Endothelial cell of umbilical vein (primary cell): ENCODE data around the gene SIAH3. TPM values are rescaled to one million over a fixed set of nuclear protein-coding genes. Genes with fewer than 3 reads are reported as not detected.

Experiments used
- BruUV-seq: library from RNA; stranded (reverse); fragments of 400-500 nt; replicated peaks from 2 replicates; lab custom pipeline; 2021; lab: Mats Ljungman, UMichigan
- CTCF ChIA-PET: fragments of 300-600, 350-600 bp; sonication (Branson Sonifier 250); formaldehyde crosslinking; loops from one replicate; lab custom pipeline; 2021; ENCODE audit warnings: antibody characterized with exemption, inconsistent platforms; lab: Charles Lee
- POLR2A ChIA-PET: fragments of 300-600, 350-600 bp; sonication (Branson Sonifier 250); formaldehyde crosslinking; loops from one replicate; lab custom pipeline; 2021; ENCODE audit warnings: antibody characterized with exemption, inconsistent platforms; lab: Charles Lee
- DNase-seq: peaks from one replicate; pipeline ENCODE4 v3.0.0-alpha.2; 2011; ENCODE audit warnings: low read depth, low spot score
- FAIRE-seq: peaks from 2 replicates; lab custom pipeline; 2011; peaks lifted over from hg19 to GRCh38; lab: Jason Lieb, UNC
- H2AFZ ChIP-seq: 2 replicates; pipeline ENCODE4 v1.6.0; 2012; ENCODE audit warnings: low read depth, low read length, control low read depth, inconsistent platforms
- H3K27ac ChIP-seq: 2 replicates; pipeline ENCODE4 v1.5.1; 2011; ENCODE audit warnings: low read depth, mild to moderate bottlenecking, control low read depth, low read length, moderate library complexity; ENCODE audit not compliant: insufficient read depth
- H3K27me3 ChIP-seq, 2 experiments: 2 replicates each; pipeline versions ENCODE4 v1.6.0 to v1.6.1; 2011; ENCODE audit warnings: low read length in 2 of 2, mixed read lengths in 1 of 2; ENCODE audit not compliant: control insufficient read depth in 2 of 2, insufficient read depth in 2 of 2
- H3K36me3 ChIP-seq, 2 experiments: 2 replicates in 1 of 2; 3 replicates in 1 of 2; pipeline ENCODE4 v1.5.1; 2011; ENCODE audit warnings: low read length in 2 of 2, mild to moderate bottlenecking in 1 of 2, moderate library complexity in 1 of 2; ENCODE audit not compliant: control insufficient read depth in 2 of 2, insufficient read depth in 2 of 2; ENCODE audit errors: extremely low read depth in 1 of 2
- H3K4me1 ChIP-seq: 3 replicates; pipeline ENCODE4 v1.5.1; 2011; ENCODE audit warnings: mild to moderate bottlenecking, low read length; ENCODE audit not compliant: control insufficient read depth, insufficient read depth; ENCODE audit errors: extremely low read depth
- H3K4me2 ChIP-seq: 2 replicates; pipeline ENCODE4 v1.6.1; 2011; ENCODE audit warnings: low read length, control low read depth, mixed read lengths; ENCODE audit not compliant: insufficient read depth
- H3K4me3 ChIP-seq, 3 experiments: fragments of 200-600 bp in 1 of 3; sonication (generic), shearing (Covaris generic) in 1 of 3; replicated peaks in 1 of 3; 2 replicates each; pipeline ENCODE4 v1.5.1; 2011 to 2016; ENCODE audit warnings: control low read depth in 3 of 3, low read length in 3 of 3, mild to moderate bottlenecking in 2 of 3, inconsistent platforms in 1 of 3, low read depth in 1 of 3, moderate library complexity in 1 of 3; ENCODE audit not compliant: insufficient read depth in 1 of 3
- H3K79me2 ChIP-seq: 2 replicates; pipeline ENCODE4 v1.6.0; 2012; ENCODE audit warnings: low read length, inconsistent platforms; ENCODE audit not compliant: control insufficient read depth, insufficient read depth
- H3K9ac ChIP-seq: replicated peaks from 2 replicates; pipeline ENCODE3; 2011; ENCODE audit warnings: low read length, control low read depth; ENCODE audit not compliant: insufficient read depth; ENCODE audit errors: extremely low read depth
- H3K9me1 ChIP-seq: replicated peaks from 3 replicates; pipeline ENCODE4 v1.6.0; 2011; ENCODE audit warnings: mild to moderate bottlenecking, low read length; ENCODE audit not compliant: control insufficient read depth, insufficient read depth; ENCODE audit errors: extremely low read depth
- H3K9me3 ChIP-seq: replicated peaks from 2 replicates; pipeline ENCODE4 v1.5.1; 2012; ENCODE audit warnings: low read length, inconsistent platforms; ENCODE audit not compliant: control insufficient read depth, insufficient read depth
- H4K20me1 ChIP-seq: replicated peaks from 2 replicates; pipeline ENCODE3; 2011; ENCODE audit warnings: mild to moderate bottlenecking, low read length; ENCODE audit not compliant: control insufficient read depth, insufficient read depth; ENCODE audit errors: extremely low read depth
- FOS ChIP-seq: IDR thresholded peaks from 2 replicates; pipeline ENCODE4 v1.6.1; 2011; ENCODE audit warnings: mild to moderate bottlenecking, low read length, moderate library complexity, borderline replicate concordance; ENCODE audit not compliant: insufficient read depth
- POLR2AphosphoS5 ChIP-seq: IDR thresholded peaks from 2 replicates; pipeline ENCODE4 v1.6.1; 2012; ENCODE audit warnings: low read depth, mild to moderate bottlenecking, control low read depth, low read length, moderate library complexity; ENCODE audit not compliant: insufficient read depth
- dilution Hi-C: fragments of 300-500 bp; cut with MboI; formaldehyde crosslinking; loops from one replicate; pipeline ENCODE4 v1.15.0; 2019; ENCODE audit warnings: low sequenced_read_pairs; ENCODE audit not compliant: extremely low pct_ligation_motif_present
- intact Hi-C: fragments of 100-400 bp; cut with micrococcal nuclease; formaldehyde crosslinking; loops from one replicate; pipeline ENCODE4 v1.10.0; 2022
- polyA plus RNA-seq, 4 experiments: library from polyadenylated mRNA; depleted of rRNA in 3 of 4; stranded (reverse) in 3 of 4; unstranded in 1 of 4; fragments of >200 nt; gene quantifications; 2 replicates each; pipeline versions ENCODE4 v1.2.1 to v1.2.3, GENCODE V29; 2011 to 2012; ENCODE audit warnings: missing spikeins in 1 of 4
- total RNA-seq: library from RNA; stranded (reverse); gene quantifications from 2 replicates; pipeline ENCODE4 v1.2.3, GENCODE V29; 2021
- TF ChIP-seq, protein P1 (sequence below), 2 donors: IDR thresholded peaks; 1 replicate in 1 of 2; 2 replicates in 1 of 2; pipeline ENCODE4 v1.5.1; 2011; ENCODE audit warnings: low read length in 2 of 2, mild to moderate bottlenecking in 2 of 2, moderate library complexity in 2 of 2, control low read depth in 1 of 2, inconsistent platforms in 1 of 2, low read depth in 1 of 2; ENCODE audit not compliant: insufficient read depth in 1 of 2; ENCODE audit errors: extremely low read depth in 1 of 2

Gene SIAH3
- total and polyA plus RNA-seq, 2 donors (not counting 3 experiments of a cell fraction or from before 2014, with no cell fraction given): 0.03 TPM; not detected in 1

DNA sequence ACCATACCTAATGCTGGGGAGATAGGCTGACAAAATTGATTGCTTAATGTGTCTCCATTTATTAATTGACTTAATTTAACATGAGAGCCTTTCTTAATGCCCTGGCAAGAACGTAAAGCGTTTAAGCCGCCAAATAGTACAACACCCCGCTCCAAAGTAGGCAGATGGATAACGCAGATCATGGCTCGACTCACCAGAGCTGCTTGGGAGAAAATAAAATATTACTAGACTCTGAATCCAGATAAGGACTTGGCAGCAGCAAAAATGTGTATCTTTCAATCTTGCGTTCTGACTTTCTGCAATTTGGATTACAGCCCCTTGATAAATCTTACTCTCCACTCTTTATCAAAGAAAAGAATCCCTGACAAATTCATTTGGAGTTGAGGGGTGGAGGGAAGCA lies 403 bp upstream of the SIAH3 start:
- no peak overlapping the region for H3K4me2 ChIP-seq
- H2AFZ ChIP-seq: no peak overlapping the region
- H3K4me3 ChIP-seq: no peak overlapping the region
- CTCF ChIA-PET: no interaction called here
- dilution Hi-C loops: no loop called here
- H3K27me3 ChIP-seq: peaks cover 44 to 76% of the 10 kb centered on the region in 2 experiments
- no peaks in the 10 kb centered on the region for H3K9me3 ChIP-seq
- BruUV-seq: no TSS peak
- H4K20me1 ChIP-seq: no peaks in the 10 kb centered on the region
- H3K36me3 ChIP-seq: no peaks in the 10 kb centered on the region
- H3K27ac ChIP-seq: no peak overlapping the region
- intact Hi-C loops: no loop called here
- DNase-seq: no peak
- H3K79me2 ChIP-seq: no peaks in the 10 kb centered on the region
- TF ChIP-seq, protein P1, sequence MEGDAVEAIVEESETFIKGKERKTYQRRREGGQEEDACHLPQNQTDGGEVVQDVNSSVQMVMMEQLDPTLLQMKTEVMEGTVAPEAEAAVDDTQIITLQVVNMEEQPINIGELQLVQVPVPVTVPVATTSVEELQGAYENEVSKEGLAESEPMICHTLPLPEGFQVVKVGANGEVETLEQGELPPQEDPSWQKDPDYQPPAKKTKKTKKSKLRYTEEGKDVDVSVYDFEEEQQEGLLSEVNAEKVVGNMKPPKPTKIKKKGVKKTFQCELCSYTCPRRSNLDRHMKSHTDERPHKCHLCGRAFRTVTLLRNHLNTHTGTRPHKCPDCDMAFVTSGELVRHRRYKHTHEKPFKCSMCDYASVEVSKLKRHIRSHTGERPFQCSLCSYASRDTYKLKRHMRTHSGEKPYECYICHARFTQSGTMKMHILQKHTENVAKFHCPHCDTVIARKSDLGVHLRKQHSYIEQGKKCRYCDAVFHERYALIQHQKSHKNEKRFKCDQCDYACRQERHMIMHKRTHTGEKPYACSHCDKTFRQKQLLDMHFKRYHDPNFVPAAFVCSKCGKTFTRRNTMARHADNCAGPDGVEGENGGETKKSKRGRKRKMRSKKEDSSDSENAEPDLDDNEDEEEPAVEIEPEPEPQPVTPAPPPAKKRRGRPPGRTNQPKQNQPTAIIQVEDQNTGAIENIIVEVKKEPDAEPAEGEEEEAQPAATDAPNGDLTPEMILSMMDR (IDR thresholded peaks at IDR 0.05; ENCODE audit: extremely low read depth in 1 of 2, insufficient read depth in 1 of 2, low read depth in 1 of 2, low read length in 2 of 2): no peak
- POLR2A ChIA-PET: no interaction called here
- no peaks in the 10 kb centered on the region for H3K9me1 ChIP-seq
- no peak for FAIRE-seq
- no peak overlapping the region for H3K9ac ChIP-seq
- peaks cover 9% of the 10 kb centered on the region for H3K4me1 ChIP-seq

- H4K20me1 ChIP-seq: no peaks in the 10 kb centered on the region
- no peak overlapping the region for H3K4me3 ChIP-seq
- no peaks in the 10 kb centered on the region for H3K79me2 ChIP-seq
- FAIRE-seq: no peak
- H3K4me2 ChIP-seq: no peak overlapping the region
- DNase-seq: no peak
- H3K36me3 ChIP-seq: no peaks in the 10 kb centered on the region
- no peaks in the 10 kb centered on the region for H3K9me1 ChIP-seq
- no peak overlapping the region for H3K27ac ChIP-seq
- ChIA-PET CTCF (no interaction called here), POLR2A (interaction anchor here (0.7 kb wide), 1 partner anchor 324 kb away, joined by 3 read pairs; no protein-coding TSS in a partner anchor)
- H2AFZ ChIP-seq: no peak overlapping the region
- H3K4me1 ChIP-seq: peaks cover 9% of the 10 kb centered on the region
- no peaks in the 10 kb centered on the region for H3K9me3 ChIP-seq
- H3K27me3 ChIP-seq: peaks cover 37 to 68% of the 10 kb centered on the region in 2 experiments
- no TSS peak for BruUV-seq
- intact Hi-C loops (no loop called here), dilution Hi-C loops (no loop called here)
- H3K9ac ChIP-seq: no peak overlapping the region
- TF ChIP-seq, protein P1 (IDR thresholded peaks at IDR 0.05; ENCODE audit: extremely low read depth in 1 of 2, insufficient read depth in 1 of 2, low read depth in 1 of 2, low read length in 2 of 2): no peak
- no peak for TF ChIP-seq FOS
- no peak for TF ChIP-seq POLR2AphosphoS5
Measured at GRCh38 chr13:45850027-45850613, 1.4 kb downstream of the SIAH3 start.
